Spleen (tissue), 11 donors: ENCODE results near the gene KCNC1. TPM values are rescaled to one million over a fixed set of nuclear protein-coding genes. Genes with fewer than 3 reads are reported as not detected.

Experiments
- DNase-seq: peaks from one replicate; pipeline ENCODE4 v3.0.0-alpha.2; 2020
- H3K27ac ChIP-seq, 8 donors: fragments of 200-600 bp; sonication (generic) in 7 of 8; 1 replicate in 4 of 8; 2 replicates in 4 of 8; pipeline versions ENCODE4 v1.5.0 to v1.8.0; 2016 to 2021; ENCODE audit warnings: inconsistent platforms in 4 of 8, mild to moderate bottlenecking in 4 of 8, moderate library complexity in 1 of 8
- H3K27me3 ChIP-seq, 7 donors: fragments of 200-600 bp; sonication (generic) in 6 of 7; replicated peaks in 1 of 7; 1 replicate in 4 of 7; 2 replicates in 3 of 7; pipeline versions ENCODE4 v1.5.0 to v1.8.0; 2016 to 2021; ENCODE audit warnings: inconsistent platforms in 3 of 7, mild to moderate bottlenecking in 1 of 7
- H3K36me3 ChIP-seq, 6 donors: fragments of 200-600 bp; sonication (generic) in 5 of 6; 1 replicate in 4 of 6; 2 replicates in 2 of 6; pipeline versions ENCODE4 v1.5.0 to v1.8.0; 2016 to 2021; ENCODE audit warnings: inconsistent platforms in 2 of 6
- H3K4me1 ChIP-seq, 6 donors: fragments of 200-600 bp; sonication (generic) in 5 of 6; 1 replicate in 3 of 6; 2 replicates in 3 of 6; pipeline versions ENCODE4 v1.5.0 to v1.8.0; 2016 to 2021; ENCODE audit warnings: inconsistent platforms in 3 of 6
- H3K4me3 ChIP-seq, 8 donors: fragments of 200-600 bp; sonication (generic) in 7 of 8; 1 replicate in 4 of 8; 2 replicates in 4 of 8; pipeline versions ENCODE4 v1.5.0 to v1.8.0; 2016 to 2021; ENCODE audit warnings: inconsistent platforms in 4 of 8, mild to moderate bottlenecking in 4 of 8, moderate library complexity in 2 of 8
- H3K9me3 ChIP-seq, 8 donors: fragments of 200-600 bp; sonication (generic) in 7 of 8; 1 replicate in 4 of 8; 2 replicates in 4 of 8; pipeline versions ENCODE4 v1.5.0 to v1.8.0; 2016 to 2021; ENCODE audit warnings: inconsistent platforms in 4 of 8
- CTCF ChIP-seq, 11 experiments: fragments of 200-600 bp in 7 of 11; fragments of 450-650 bp in 4 of 11; sonication (generic) in 4 of 11; IDR thresholded peaks in 8 of 11; conservative IDR thresholded peaks in 3 of 11; 1 replicate in 7 of 11; 2 replicates in 4 of 11; pipeline versions ENCODE4 v1.4.0 to v1.8.0; 2016 to 2021; ENCODE audit warnings: antibody characterized with exemption in 11 of 11, inconsistent platforms in 4 of 11, mild to moderate bottlenecking in 1 of 11
- POLR2A ChIP-seq, 3 donors: fragments of 450-650 bp; IDR thresholded peaks; one replicate each; pipeline ENCODE4 v1.5.1; 2017; ENCODE audit warnings: antibody characterized with exemption in 3 of 3, mild to moderate bottlenecking in 1 of 3
- POLR2AphosphoS5 ChIP-seq, 3 donors: sonication (generic); formaldehyde crosslinking; IDR thresholded peaks; one replicate each; pipeline ENCODE4 v1.5.1; 2017; ENCODE audit warnings: antibody characterized with exemption in 3 of 3
- WGBS, 5 donors: extraction: QIAGEN DNeasy Blood & Tissue Kit in 3 of 5; methylation state at CpG; one replicate each; pipeline versions ENCODE4 v1.1.5 to v1.1.7; 2013 to 2018; 5-methylcytosine and 5-hydroxymethylcytosine counted together
- intact Hi-C: fragments of 100-400 bp; cut with DNase I; formaldehyde crosslinking; loops from one replicate; pipeline ENCODE4 v1.15.0; 2023; ENCODE audit warnings: low total_unique reads
- polyA plus RNA-seq, 3 donors: library from polyadenylated mRNA; stranded (reverse); fragments of 200-250 nt; gene quantifications; one replicate each; pipeline ENCODE4 v1.2.1, GENCODE V29; 2013
- total RNA-seq, 7 donors: library from RNA; depleted of rRNA in 3 of 7; stranded (reverse); fragments of >200 nt in 3 of 7; fragmentation: NEBNext Ultra II Directional in 4 of 7; extraction: Animal tissue kit (Norgen Biotek cat#: 25700) in 4 of 7; gene quantifications; one replicate each; pipeline versions ENCODE4 v1.1.0 to v1.2.1, GENCODE V29; 2016 to 2021
- donor health status: healthy with polysubstance abuse.
- donor health status: DM: no; HTN: no; CAD: no; lungs with moderate emphysema.
- donor health status: DM: no; HTN: no; CAD: no.
- donor health status: Bipolar disorder and iron deficiency.
- donor health status: healthy.
- donor health status: DM: no; HTN: no; CAD: no.
- donor health status: DM: yes; HTN: yes; CAD: no.

KCNC1 gene
- total and polyA plus RNA-seq, 10 donors = not detected

GRCh38 chr11:17786824-17787525 lies 52.4 kb downstream of the KCNC1 start:
- DNase-seq = no peak
- no peak for TF ChIP-seq POLR2AphosphoS5 (IDR thresholded peaks at IDR 0.05)
- TF ChIP-seq CTCF (IDR thresholded peaks at IDR 0.05 in 8 of 11, conservative IDR thresholded peaks at IDR 0.05 in 3 of 11) = no peak
- TF ChIP-seq POLR2A (IDR thresholded peaks at IDR 0.05) = no peak
- Histone ChIP-seq H3K9me3 (no peaks in the 10 kb centered on the region), H3K27me3 (no peaks in the 10 kb centered on the region), H3K27ac (no peak overlapping the region), H3K4me1 (no peaks in the 10 kb centered on the region), H3K36me3 (peaks cover 0 to 26% (median 0%) of the 10 kb centered on the region in 6 donors), H3K4me3 (no peak overlapping the region)
- 89 to 95% (median 94%) methylated on average over 11 to 14 of the region's 14 CpGs for WGBS, 5 donors
- intact Hi-C loops = no loop called here

GRCh38 chr11:17788084-17788483 lies 53.5 kb downstream of the KCNC1 start:
- peaks cover 0 to 26% (median 0%) of the 10 kb centered on the region in 6 donors for H3K36me3 ChIP-seq
- 90 to 96% (median 94%) methylated on average over 5 of the region's 5 CpGs for WGBS, 5 donors
- peak; percentile 62 for DNase-seq
- H3K9me3 ChIP-seq = no peaks in the 10 kb centered on the region
- intact Hi-C loops = no loop called here
- no peaks in the 10 kb centered on the region for H3K27me3 ChIP-seq
- H3K27ac ChIP-seq = no peak overlapping the region
- no peaks in the 10 kb centered on the region for H3K4me1 ChIP-seq
- H3K4me3 ChIP-seq = no peak overlapping the region
- TF ChIP-seq CTCF (IDR thresholded peaks at IDR 0.05 in 8 of 11, conservative IDR thresholded peaks at IDR 0.05 in 3 of 11) = no peak

GRCh38 chr11:17790453-17790852 lies 55.9 kb downstream of the KCNC1 start:
- DNase-seq = no peak
- peaks cover 0 to 26% (median 0%) of the 10 kb centered on the region in 6 donors for H3K36me3 ChIP-seq
- H3K4me3 ChIP-seq = no peak overlapping the region
- no peak overlapping the region for H3K27ac ChIP-seq
- no peaks in the 10 kb centered on the region for H3K27me3 ChIP-seq
- H3K4me1 ChIP-seq = no peaks in the 10 kb centered on the region
- TF ChIP-seq POLR2A (IDR thresholded peaks at IDR 0.05) (no peak), POLR2AphosphoS5 (IDR thresholded peaks at IDR 0.05) (no peak), CTCF (IDR thresholded peaks at IDR 0.05 in 8 of 11, conservative IDR thresholded peaks at IDR 0.05 in 3 of 11) (no peak)
- intact Hi-C loops = no loop called here
- no peaks in the 10 kb centered on the region for H3K9me3 ChIP-seq
- WGBS, 5 donors = 89 to 100% (median 96%) methylated on average over 1 of the region's 1 CpG

- intact Hi-C loops = no loop called here
- no peak for TF ChIP-seq POLR2A (IDR thresholded peaks at IDR 0.05)
- TF ChIP-seq CTCF (IDR thresholded peaks at IDR 0.05 in 8 of 11, conservative IDR thresholded peaks at IDR 0.05 in 3 of 11) = no peak
- TF ChIP-seq POLR2AphosphoS5 (IDR thresholded peaks at IDR 0.05) = no peak
- H3K4me3 ChIP-seq = no peak overlapping the region
Measured at GRCh38 chr11:17791144-17791543, 56.6 kb downstream of the KCNC1 start.

More at GRCh38 chr11:17791144-17791543, 56.6 kb downstream of the KCNC1 start:
- no peak overlapping the region for H3K27ac ChIP-seq
- no peaks in the 10 kb centered on the region for H3K9me3 ChIP-seq
- no peak for DNase-seq
- peaks cover 0 to 23% (median 0%) of the 10 kb centered on the region in 6 donors for H3K36me3 ChIP-seq
- no peaks in the 10 kb centered on the region for H3K4me1 ChIP-seq
- no peaks in the 10 kb centered on the region for H3K27me3 ChIP-seq
